GM12865 (cell line): ENCODE measurements around the gene CDAN1.

Source experiments
- DNase-seq: peaks from one replicate; pipeline ENCODE4 v3.0.0; 2010; ENCODE audit warnings: low read depth
- H3K4me3 ChIP-seq: 2 replicates; pipeline ENCODE4 v1.5.1; 2011; ENCODE audit warnings: mild to moderate bottlenecking, low read depth, low read length, control low read depth
- TF ChIP-seq, protein P1 (sequence below): IDR thresholded peaks from 2 replicates; pipeline ENCODE4 v1.5.1; 2011; ENCODE audit warnings: low read length, control low read depth, low read depth, inconsistent platforms; ENCODE audit not compliant: insufficient read depth; ENCODE audit errors: missing control alignments

Gene CDAN1

DNA sequence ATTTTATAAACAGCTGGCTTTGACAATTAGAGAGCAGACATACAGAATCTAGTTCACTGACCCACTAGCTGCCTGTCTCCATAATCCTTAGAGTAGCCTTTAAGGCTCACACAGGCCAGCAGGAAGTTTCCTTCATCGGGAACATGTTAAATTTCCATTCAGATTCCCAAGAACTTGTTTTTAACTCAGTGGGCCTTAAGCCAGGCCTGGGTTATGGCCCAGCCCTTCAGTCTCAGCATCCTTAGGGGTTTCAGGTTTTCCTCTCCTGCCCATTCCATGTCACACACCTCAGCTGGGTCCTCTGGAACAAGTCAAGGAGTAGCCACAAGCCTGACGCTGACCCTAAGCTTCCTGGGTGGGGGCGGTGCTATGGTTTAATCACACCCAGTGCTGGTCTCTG, 15.0 kb downstream of the CDAN1 start:
- H3K4me3 ChIP-seq: no peak overlapping the region
- TF ChIP-seq, protein P1, sequence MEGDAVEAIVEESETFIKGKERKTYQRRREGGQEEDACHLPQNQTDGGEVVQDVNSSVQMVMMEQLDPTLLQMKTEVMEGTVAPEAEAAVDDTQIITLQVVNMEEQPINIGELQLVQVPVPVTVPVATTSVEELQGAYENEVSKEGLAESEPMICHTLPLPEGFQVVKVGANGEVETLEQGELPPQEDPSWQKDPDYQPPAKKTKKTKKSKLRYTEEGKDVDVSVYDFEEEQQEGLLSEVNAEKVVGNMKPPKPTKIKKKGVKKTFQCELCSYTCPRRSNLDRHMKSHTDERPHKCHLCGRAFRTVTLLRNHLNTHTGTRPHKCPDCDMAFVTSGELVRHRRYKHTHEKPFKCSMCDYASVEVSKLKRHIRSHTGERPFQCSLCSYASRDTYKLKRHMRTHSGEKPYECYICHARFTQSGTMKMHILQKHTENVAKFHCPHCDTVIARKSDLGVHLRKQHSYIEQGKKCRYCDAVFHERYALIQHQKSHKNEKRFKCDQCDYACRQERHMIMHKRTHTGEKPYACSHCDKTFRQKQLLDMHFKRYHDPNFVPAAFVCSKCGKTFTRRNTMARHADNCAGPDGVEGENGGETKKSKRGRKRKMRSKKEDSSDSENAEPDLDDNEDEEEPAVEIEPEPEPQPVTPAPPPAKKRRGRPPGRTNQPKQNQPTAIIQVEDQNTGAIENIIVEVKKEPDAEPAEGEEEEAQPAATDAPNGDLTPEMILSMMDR: no peak

DNA sequence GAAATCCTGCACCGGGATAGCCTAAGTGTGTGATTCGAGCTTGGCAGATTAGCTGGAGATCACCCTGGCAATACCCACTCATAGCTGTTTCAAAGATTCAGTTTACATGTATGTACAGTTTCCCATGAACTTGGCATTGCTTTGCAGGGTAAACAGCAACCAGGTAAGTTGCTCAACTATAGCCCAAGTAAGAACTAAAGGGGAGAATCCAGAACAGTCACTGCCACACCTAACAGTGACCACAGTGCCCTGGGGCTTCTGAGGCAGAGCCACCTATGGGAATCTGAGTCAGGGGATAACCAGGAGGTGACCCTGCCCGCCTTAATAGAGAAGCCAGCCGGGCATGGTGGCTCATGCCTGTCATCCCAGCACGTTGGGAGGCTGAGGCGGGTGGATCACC, 15.9 kb downstream of the CDAN1 start:
- TF ChIP-seq, protein P1: no peak
- no peak for DNase-seq
- H3K4me3 ChIP-seq: no peak overlapping the region

More for the DNA sequence above, 15.0 kb downstream of the CDAN1 start:
- DNase-seq: no peak

DNA sequence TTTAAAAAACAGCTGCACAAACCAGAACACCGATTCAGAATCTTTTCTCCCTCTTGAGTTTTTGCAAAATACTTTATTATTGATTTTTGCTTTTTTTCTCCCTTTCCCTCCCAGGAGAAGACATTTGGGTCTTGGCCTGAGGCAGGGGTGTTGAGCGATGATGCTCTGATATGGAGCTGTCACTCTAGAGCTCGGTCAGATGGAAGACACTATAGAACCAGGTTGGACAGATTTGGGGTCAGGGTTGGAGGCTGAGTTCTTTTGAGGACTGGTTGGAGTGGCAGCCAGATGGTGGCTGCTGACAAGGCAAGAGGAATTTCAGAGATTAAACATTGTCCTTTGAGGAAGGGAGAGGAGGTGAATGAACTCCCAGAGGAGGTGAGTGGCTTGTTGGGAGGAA, 16.9 kb downstream of the CDAN1 start:
- TF ChIP-seq, protein P1: no peak
- no peak for DNase-seq
- no peak overlapping the region for H3K4me3 ChIP-seq

DNA sequence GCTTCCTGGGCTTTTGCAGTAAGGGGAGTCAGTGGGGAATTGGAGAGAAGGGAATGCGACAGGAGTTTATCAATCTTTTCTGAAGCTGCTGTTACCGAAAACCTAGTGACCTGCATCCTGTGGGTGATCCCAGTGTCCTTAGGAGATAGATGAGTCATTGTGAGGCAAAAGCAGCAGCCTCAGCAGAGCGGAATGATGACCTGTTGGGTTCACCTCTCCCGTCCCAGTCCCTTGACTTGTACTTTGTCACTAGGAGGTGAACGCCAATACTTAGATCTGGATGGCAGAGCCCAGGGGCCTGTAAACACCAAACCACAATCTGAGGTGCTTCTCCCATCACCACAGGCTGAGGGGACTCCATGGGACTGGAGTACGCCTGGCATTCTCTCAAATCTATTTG, 17.9 kb downstream of the CDAN1 start:
- DNase-seq: no peak
- no peak overlapping the region for H3K4me3 ChIP-seq
- TF ChIP-seq, protein P1: no peak

DNA sequence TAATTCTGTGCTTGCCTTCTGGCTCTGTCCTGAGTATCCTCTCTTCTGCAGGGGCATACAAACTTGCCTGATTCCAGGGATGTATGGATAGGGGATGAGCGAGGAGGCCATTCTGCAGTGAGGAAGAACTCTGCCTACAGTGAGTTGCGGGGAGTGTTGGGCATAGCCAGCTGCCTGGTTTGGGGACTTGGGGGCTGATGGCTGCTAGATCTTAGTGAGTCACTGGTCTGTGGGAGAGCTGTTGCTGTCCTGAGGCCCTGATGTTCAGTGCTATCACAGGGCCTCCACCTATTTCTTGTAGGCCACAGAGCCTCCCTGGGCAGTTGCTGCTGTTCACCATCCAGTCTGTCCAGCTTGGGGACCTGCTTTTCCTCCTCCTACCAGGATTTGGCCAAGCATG, 20.3 kb downstream of the CDAN1 start:
- no peak for DNase-seq
- TF ChIP-seq, protein P1: no peak
- H3K4me3 ChIP-seq: no peak overlapping the region

DNA sequence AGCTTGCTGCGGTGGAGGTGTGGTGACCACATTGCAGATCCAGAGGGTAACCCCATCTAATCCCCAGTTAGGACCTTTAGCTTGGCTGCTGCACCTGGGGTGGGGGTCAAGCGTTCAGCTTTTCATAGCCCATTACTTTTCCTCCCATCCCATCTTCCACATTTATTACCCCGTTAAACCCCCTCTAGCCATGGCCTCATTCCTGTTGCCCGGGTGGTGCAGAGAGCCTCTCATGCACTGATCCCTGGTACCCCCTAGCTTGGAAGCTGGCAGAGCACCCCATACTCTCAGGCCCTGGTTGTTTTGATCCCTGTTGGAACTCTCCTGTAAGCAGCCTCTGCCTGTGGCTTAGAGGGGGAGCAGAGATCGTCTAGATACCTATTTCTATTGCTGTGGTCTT, 20.8 kb downstream of the CDAN1 start:
- TF ChIP-seq, protein P1: no peak
- no peak for DNase-seq
- no peak overlapping the region for H3K4me3 ChIP-seq

DNA sequence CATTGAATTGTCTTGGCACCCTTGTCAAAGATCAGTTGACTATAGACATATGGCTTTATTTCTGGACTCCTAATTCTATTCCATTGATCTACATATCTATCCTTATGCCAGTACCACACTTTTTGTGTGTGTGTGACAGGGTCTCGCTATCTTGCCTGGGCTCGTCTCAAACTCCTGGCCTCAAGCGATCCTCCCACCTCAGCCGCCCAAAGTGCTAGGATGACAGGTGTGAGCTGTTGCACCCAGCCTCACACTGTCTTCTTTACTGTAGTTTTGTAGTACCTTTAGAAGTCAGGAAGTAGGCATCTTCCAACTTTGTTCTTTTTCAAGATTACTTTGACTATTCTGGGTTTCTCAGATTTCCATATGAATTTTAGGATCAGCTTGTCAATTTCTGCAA, 24.3 kb downstream of the CDAN1 start:
- H3K4me3 ChIP-seq: no peak overlapping the region
- TF ChIP-seq, protein P1: no peak
- DNase-seq: no peak
